ENCODE data around the gene GSE1.

Gene GSE1

GRCh38 chr16:85573045-85573695 is 40.0 kb upstream of the GSE1 start:
- no peak for DNase-seq (ENCODE audit: low read depth)
- no peak overlapping the region for H3K4me3 ChIP-seq (ENCODE audit: low read depth, low read length)

GRCh38 chr16:85573696-85574641 is 39.2 kb upstream of the GSE1 start:
- peak; percentile 76 for DNase-seq (ENCODE audit: low read depth)
- H3K4me3 ChIP-seq (ENCODE audit: low read depth, low read length): no peak overlapping the region

- no peak for DNase-seq (ENCODE audit: low read depth)
- H3K4me3 ChIP-seq (ENCODE audit: low read depth, low read length): no peak overlapping the region
These were observed 38.2 kb upstream of the GSE1 start for GRCh38 chr16:85574672-85575475.

GRCh38 chr16:85575920-85576319 is 37.2 kb upstream of the GSE1 start:
- H3K4me3 ChIP-seq (ENCODE audit: low read depth, low read length): no peak overlapping the region
- no peak for DNase-seq (ENCODE audit: low read depth)

- no peak overlapping the region for H3K4me3 ChIP-seq (ENCODE audit: low read depth, low read length)
- DNase-seq (ENCODE audit: low read depth): no peak
These were observed 36.2 kb upstream of the GSE1 start for GRCh38 chr16:85576944-85577343.

GRCh38 chr16:85577899-85578598 is 35.1 kb upstream of the GSE1 start:
- DNase-seq (ENCODE audit: low read depth): no peak
- H3K4me3 ChIP-seq (ENCODE audit: low read depth, low read length): no peak overlapping the region

- no peak for DNase-seq (ENCODE audit: low read depth)
- H3K4me3 ChIP-seq (ENCODE audit: low read depth, low read length): no peak overlapping the region
These were observed 34.5 kb upstream of the GSE1 start for GRCh38 chr16:85578599-85578948.

- DNase-seq (ENCODE audit: low read depth): no peak
These were observed 33.9 kb upstream of the GSE1 start for GRCh38 chr16:85579191-85579590.

GRCh38 chr16:85579923-85580580 is 33.1 kb upstream of the GSE1 start:
- DNase-seq (ENCODE audit: low read depth): no peak

More at GRCh38 chr16:85579191-85579590, 33.9 kb upstream of the GSE1 start:
- H3K4me3 ChIP-seq (ENCODE audit: low read depth, low read length): no peak overlapping the region

GRCh38 chr16:85580684-85581083 is 32.4 kb upstream of the GSE1 start:
- no peak for DNase-seq (ENCODE audit: low read depth)
- no peak overlapping the region for H3K4me3 ChIP-seq (ENCODE audit: low read depth, low read length)

More at GRCh38 chr16:85579923-85580580, 33.1 kb upstream of the GSE1 start:
- H3K4me3 ChIP-seq (ENCODE audit: low read depth, low read length): no peak overlapping the region

- no peak overlapping the region for H3K4me3 ChIP-seq (ENCODE audit: low read depth, low read length)
These were observed 30.7 kb upstream of the GSE1 start for GRCh38 chr16:85582229-85582991.

GRCh38 chr16:85583491-85584181 is 29.5 kb upstream of the GSE1 start:
- no peak overlapping the region for H3K4me3 ChIP-seq (ENCODE audit: low read depth, low read length)
- peak; percentile 72 for DNase-seq (ENCODE audit: low read depth)

More at GRCh38 chr16:85582229-85582991, 30.7 kb upstream of the GSE1 start:
- DNase-seq (ENCODE audit: low read depth): no peak

GRCh38 chr16:85584267-85584666 is 28.9 kb upstream of the GSE1 start:
- no peak for DNase-seq (ENCODE audit: low read depth)
- no peak overlapping the region for H3K4me3 ChIP-seq (ENCODE audit: low read depth, low read length)

GRCh38 chr16:85584819-85585282 is 28.3 kb upstream of the GSE1 start:
- H3K4me3 ChIP-seq (ENCODE audit: low read depth, low read length): no peak overlapping the region

GRCh38 chr16:85585711-85586110 is 27.4 kb upstream of the GSE1 start:
- DNase-seq (ENCODE audit: low read depth): no peak

More at GRCh38 chr16:85584819-85585282, 28.3 kb upstream of the GSE1 start:
- DNase-seq (ENCODE audit: low read depth): no peak

GRCh38 chr16:85586380-85587104 is 26.6 kb upstream of the GSE1 start:
- DNase-seq (ENCODE audit: low read depth): no peak
- no peak overlapping the region for H3K4me3 ChIP-seq (ENCODE audit: low read depth, low read length)

More at GRCh38 chr16:85585711-85586110, 27.4 kb upstream of the GSE1 start:
- H3K4me3 ChIP-seq (ENCODE audit: low read depth, low read length): no peak overlapping the region
